MG63 (cell line): ENCODE data around the gene KLF17. TPM values are rescaled to one million over a fixed set of nuclear protein-coding genes. Genes with fewer than 3 reads are reported as not detected.
"Not testable (repeated sequence)": the region's sequence is repeated elsewhere in the genome, so short reads cannot be mapped to it uniquely, and the experiment has no call there.

Source experiments
- DNase-seq: peaks from one replicate; pipeline ENCODE4 v3.0.0-alpha.2; 2020
- H3K27me3 ChIP-seq: fragments of 250-450 bp; sonication (Bioruptor Pico); 2 replicates; pipeline ENCODE4 v1.5.1; 2020; ENCODE audit warnings: mild to moderate bottlenecking, moderate library complexity
- H3K36me3 ChIP-seq: fragments of 250-450 bp; sonication (Bioruptor Pico); 2 replicates; pipeline ENCODE4 v1.5.1; 2020; ENCODE audit warnings: mild to moderate bottlenecking, moderate library complexity
- H3K4me3 ChIP-seq: fragments of 250-450 bp; sonication (Bioruptor Pico); 2 replicates; pipeline ENCODE4 v1.5.1; 2020; ENCODE audit warnings: mild to moderate bottlenecking, moderate library complexity
- H3K9me3 ChIP-seq: fragments of 250-450 bp; sonication (Bioruptor Pico); 2 replicates; pipeline ENCODE4 v1.5.1; 2020; ENCODE audit warnings: mild to moderate bottlenecking, moderate library complexity
- total RNA-seq: library from RNA; depleted of rRNA; stranded (reverse); fragments of >200 nt; shearing (Covaris generic); gene quantifications from 2 replicates; pipeline ENCODE4 v1.2.3, GENCODE V29; 2014; ENCODE audit warnings: low replicate concordance

KLF17 gene
- total RNA-seq, 1 experiment from 2014 or later = 3.1 TPM

DNA sequence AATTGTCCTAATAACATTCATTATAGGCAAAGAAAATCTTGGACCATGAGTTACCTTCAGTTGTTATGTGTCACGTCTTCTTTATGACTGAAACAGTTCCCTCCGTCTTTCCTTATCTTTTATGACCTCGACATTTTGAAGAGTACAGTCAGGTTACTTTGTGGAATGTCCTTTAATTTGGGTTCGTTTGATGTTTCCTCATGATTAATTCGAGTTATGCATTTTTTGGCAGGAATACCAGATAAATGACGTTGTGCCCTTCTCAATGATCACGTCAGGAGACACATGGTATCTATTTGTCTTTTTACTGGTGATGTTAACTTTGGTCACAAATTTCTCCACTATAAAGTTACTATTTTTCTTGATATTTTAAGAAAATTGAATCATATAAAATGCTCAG, 17.3 kb upstream of the KLF17 start:
- Histone ChIP-seq H3K36me3 (no peaks in the 10 kb centered on the region), H3K27me3 (no peaks in the 10 kb centered on the region), H3K9me3 (no peaks in the 10 kb centered on the region; the same call in 1 of the 2 replicates), H3K4me3 (no peak overlapping the region)
- no peak for DNase-seq

DNA sequence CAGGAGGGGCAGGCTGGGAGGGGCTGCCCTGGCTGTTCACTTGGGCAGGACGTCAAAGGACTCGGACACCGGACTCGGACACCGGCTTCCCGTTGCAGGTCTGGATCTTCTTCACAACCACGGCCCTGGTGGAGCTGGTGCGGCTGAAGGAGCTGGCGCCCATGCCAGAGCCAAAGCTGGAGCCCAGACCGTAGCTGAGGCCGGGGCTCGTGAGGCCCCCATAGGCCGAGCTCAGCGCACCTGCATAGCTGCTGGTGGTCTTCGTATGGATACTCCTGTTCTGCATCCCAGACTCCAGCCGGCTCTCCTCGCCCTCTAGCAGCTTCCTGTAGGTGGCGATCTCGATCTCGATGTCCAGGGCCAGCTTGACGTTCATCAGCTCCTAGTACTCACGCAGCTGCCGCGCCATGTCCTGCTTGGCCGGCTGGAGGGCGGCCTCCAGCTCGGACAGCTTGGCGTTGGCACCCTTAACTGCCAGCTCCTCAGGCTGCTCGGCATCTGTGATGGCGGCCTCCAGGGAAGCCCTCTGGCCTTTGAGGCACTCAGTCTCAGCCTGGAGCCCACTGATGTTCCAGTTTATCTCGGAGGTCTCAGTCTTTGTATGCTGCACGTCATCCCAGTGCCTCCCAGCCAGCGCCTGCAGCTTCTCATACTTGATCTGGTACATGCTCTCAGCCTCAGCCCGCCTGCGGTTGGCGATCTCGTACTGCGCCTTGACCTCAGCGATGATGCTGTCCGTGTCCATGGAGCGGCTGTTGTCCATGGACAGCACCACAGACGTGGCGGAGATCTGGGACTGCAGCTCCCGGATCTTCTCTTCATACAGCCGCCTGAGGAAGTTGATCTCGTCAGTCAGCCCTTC, 15.1 kb upstream of the KLF17 start:
- Histone ChIP-seq H3K36me3 (no peaks in the 10 kb centered on the region), H3K27me3 (no peaks in the 10 kb centered on the region), H3K9me3 (no peaks in the 10 kb centered on the region), H3K4me3 (no peak overlapping the region)
- DNase-seq = no peak

DNA sequence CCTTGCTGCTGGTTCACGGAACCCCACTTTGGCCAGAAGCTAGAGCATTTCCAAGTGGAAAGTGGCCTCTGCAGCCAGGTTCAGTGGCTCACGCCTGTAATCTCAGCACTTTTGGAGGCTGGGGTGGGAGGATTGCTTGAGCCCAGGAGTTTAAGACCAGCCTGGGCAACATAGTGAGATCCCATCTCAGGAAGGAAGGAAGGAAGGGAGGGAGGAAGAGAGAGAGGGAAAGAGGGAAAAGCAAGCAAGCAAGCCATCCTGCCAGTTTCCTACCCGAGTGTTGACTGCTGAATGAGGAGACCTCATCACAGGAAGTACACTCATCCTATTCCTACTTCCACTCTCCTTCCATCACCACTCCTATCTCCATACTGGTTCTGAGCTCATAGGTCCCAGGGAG, 12.8 kb upstream of the KLF17 start:
- H3K4me3 ChIP-seq = no peak overlapping the region
- DNase-seq = no peak

DNA sequence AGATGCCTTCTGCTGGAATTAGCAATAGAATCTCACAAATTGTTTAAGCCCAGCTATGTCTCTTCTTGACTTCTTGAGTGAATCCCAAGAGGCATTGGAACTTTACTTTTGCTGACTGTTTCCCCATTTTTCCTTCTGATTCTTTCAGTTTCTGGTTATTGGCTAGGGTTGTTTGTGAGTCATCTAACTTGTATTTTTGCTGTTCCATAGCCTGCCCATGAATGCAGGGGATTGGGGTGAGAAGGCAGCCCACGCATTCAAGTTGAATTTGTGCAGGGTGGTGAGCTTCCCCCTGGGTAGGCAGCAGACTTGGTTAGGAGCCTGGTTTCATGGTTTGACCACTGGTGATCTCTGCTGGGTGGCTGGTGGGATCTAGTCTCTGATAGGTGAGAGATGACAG, 10.4 kb upstream of the KLF17 start:
- no peaks in the 10 kb centered on the region for H3K36me3 ChIP-seq
- no peaks in the 10 kb centered on the region for H3K9me3 ChIP-seq
- H3K27me3 ChIP-seq = no peaks in the 10 kb centered on the region
- peak; percentile 61 for DNase-seq
- no peak overlapping the region for H3K4me3 ChIP-seq

More for the DNA sequence above, 12.8 kb upstream of the KLF17 start:
- no peaks in the 10 kb centered on the region for H3K27me3 ChIP-seq
- H3K9me3 ChIP-seq = no peaks in the 10 kb centered on the region
- H3K36me3 ChIP-seq = no peaks in the 10 kb centered on the region

DNA sequence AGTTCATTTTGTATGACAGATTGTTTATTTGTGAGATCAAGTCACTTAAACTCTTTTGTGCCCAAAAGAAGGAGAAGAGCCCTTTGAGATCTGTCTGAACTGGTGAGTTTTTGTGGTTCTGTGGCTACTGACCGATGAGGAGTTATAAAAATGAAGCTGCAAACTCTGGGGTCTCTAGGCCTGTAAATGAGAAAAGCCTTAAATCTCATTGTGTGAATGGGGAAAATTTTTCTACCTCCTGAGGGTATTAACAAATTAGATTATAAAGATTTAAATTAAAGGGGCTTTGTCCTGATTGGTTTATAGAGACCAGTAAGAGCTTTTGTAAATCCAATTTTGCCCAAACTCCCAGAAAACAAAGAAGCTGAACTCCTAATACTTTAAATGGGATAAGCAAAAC, 9.7 kb upstream of the KLF17 start:
- Histone ChIP-seq H3K4me3 (no peak overlapping the region), H3K9me3 (no peaks in the 10 kb centered on the region), H3K27me3 (no peaks in the 10 kb centered on the region), H3K36me3 (no peaks in the 10 kb centered on the region)
- DNase-seq = no peak

DNA sequence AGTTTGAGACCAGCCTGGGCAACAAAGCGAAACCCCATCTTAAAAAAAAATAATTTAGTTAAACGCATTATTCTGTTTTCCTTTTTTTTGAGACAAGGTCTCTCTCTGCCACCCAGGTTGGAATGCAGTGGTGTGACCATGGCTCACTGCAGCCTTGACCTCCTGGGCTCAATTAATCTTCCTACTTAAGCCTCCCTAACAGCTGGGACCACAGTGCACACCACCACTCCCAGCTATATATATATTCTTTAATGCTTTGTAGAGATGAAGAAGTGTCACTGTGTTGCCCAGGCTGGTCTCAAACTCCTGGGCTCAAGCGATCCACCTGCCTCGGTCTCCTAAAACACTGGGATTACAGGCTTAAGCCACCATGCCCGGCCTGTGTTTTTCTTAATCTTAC, 7.7 kb upstream of the KLF17 start:
- Histone ChIP-seq H3K4me3 (no peak overlapping the region), H3K36me3 (no peaks in the 10 kb centered on the region), H3K9me3 (no peaks in the 10 kb centered on the region), H3K27me3 (no peaks in the 10 kb centered on the region)
- DNase-seq = no peak

DNA sequence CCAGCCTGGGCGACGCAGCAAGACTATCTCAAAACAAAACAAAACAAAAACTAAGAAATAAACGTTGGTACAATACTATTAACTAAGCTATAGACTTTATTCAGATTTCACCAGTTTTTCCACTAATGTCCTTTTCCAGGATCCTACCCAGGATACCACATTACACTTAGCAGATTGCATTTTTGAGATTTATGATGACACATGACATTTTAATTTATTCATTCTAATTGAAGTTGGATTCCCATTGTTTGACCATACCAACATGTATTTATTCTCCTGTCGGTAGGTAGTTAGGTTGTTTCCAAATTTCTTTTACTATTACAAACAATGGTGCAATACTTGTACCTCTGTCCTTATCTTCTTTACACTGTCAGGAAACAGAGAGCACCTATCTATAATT, 6.8 kb upstream of the KLF17 start:
- H3K36me3 ChIP-seq = no peaks in the 10 kb centered on the region
- H3K4me3 ChIP-seq = no peak overlapping the region
- no peaks in the 10 kb centered on the region for H3K9me3 ChIP-seq
- no peak for DNase-seq
- no peaks in the 10 kb centered on the region for H3K27me3 ChIP-seq

DNA sequence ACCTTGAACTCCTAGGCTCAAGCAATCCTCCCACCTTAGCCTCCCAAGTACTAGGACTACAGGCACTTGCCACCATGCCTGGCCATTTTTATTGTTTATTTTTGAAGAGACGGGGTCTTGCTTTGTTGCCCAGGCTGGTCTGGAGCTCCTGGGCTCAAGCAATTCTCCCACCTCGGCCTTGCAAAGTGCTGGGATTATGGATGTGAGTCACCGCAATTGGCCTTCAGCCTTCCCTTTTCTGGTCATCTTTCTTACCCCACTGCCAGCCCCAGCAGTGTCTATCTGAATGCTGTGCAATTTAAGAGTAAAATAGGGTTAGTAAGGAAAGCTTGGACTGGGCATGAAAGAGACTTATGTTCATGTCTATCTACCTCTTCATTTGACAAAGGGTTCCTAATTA, 6.1 kb upstream of the KLF17 start:
- no peaks in the 10 kb centered on the region for H3K27me3 ChIP-seq
- H3K4me3 ChIP-seq = no peak overlapping the region
- peak; percentile 63 for DNase-seq
- H3K36me3 ChIP-seq = no peaks in the 10 kb centered on the region
- H3K9me3 ChIP-seq = no peaks in the 10 kb centered on the region

DNA sequence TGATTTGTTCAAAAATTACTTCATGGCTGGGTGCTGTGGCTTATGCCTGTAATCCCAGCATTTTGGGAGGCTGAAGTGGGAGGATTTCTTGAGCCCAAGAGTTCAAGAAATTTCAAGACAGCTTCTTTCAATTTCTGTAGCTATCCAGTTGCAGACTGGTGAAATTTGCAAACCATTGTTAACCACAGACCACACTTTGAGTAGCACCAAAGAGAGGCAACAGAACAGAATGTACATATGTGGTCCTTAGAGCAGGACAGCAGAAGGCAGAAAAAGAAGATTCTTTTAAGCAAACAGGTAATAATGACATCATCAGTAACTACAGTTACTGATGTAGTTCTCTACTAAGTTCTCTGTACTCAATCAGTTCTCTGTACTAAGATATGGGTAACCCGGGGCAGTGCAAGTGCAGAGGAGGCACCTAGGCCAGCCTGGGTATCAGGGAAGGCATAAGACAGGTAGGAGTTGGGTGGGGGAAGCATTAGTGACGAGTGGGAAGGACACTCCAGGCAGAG, 5.5 kb upstream of the KLF17 start:
- no peak for DNase-seq
- Histone ChIP-seq H3K9me3 (no peaks in the 10 kb centered on the region), H3K36me3 (no peaks in the 10 kb centered on the region), H3K4me3 (no peak overlapping the region), H3K27me3 (no peaks in the 10 kb centered on the region)

DNA sequence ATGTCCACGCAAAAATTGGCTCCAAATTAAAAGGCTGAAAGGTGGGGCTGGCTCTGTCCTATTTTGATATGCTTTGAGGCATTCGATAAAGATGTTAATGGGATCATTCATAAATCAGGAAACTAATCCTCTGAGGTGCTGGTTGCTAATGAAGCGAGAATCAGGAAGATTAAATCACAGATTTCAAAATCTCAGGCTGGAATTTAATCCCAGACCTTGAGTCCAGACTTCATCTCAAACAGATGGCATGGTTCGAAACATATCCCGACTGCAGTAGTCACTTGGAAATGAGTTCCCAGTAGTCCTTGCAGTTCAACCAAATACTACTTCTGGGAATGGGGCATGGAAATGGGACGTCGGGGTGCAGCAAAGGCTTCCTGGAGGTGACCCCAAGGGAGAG, 4.5 kb upstream of the KLF17 start:
- no peaks in the 10 kb centered on the region for H3K9me3 ChIP-seq
- no peaks in the 10 kb centered on the region for H3K36me3 ChIP-seq
- H3K4me3 ChIP-seq = no peak overlapping the region
- no peak for DNase-seq
- no peaks in the 10 kb centered on the region for H3K27me3 ChIP-seq

DNA sequence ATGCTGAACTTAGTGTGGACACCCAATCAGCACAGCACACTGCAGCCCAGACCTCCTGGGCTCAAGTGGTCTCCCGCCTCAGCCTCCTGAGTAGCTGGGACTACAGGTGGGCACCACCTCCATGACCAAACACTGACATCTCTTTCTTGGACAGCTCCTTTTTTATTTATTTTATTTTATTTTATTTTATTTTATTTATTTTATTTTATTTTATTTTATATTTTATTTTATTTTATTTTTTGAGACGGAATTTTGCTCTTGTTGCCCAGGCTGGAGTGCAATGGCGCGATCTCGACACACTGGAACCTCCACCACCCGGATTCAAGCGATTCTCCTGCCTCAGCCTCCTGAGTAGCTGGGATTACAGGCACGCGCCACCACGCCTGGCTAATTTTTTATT, 1.3 kb upstream of the KLF17 start:
- H3K9me3 ChIP-seq, H3K36me3 ChIP-seq, DNase-seq, H3K4me3 ChIP-seq, H3K27me3 ChIP-seq: not testable (repeated sequence)

DNA sequence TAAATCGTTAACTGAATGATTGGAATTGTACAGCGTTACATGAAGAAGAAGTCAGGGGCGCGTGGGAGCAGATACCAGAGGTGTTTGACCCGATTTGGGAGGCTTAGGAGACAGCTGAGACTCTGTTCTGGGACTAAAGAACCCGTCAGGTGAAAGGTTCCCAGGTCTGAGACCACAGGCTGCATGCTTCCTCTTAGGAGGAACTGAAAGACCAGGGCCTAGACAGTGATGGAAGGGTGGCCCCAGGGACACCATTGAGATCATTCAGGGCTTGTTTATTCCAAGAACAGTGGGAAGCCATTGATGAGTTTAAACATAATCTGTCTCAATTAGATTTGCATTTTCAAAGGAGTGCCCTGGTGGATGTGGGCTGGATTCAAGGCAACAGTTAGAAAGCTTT, 904 bp downstream of the KLF17 start:
- H3K36me3 ChIP-seq = no peaks in the 10 kb centered on the region
- no peak overlapping the region for H3K4me3 ChIP-seq
- DNase-seq = no peak
- H3K27me3 ChIP-seq = no peaks in the 10 kb centered on the region; the same call in 1 of the 2 replicates
- no peaks in the 10 kb centered on the region for H3K9me3 ChIP-seq

DNA sequence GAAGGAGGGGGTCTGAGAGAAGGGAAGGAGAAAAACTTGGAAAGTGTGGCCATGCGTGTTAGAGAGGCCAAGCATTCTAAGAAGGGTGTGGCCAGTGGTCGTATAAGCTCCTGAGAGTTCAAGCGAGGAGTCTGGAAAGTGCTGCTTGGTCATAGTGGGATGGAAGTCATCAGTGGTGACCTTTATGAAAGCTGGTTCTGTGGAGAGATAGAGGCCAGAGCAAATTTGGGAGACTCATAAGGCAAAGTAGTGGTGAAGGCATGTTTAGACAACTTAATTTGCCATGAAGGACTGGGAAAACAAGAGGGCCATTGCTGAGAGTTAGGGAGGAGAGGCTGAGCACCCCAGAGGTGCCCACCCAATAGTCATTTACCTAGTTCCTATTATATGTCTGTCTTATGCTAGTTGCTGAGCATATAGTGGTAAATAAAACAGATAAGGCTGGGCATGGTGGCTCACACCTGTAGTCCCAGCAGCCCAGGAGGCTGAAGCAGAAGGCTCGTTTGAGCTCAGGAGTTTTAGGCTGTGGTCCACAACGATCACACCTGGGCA, 1.9 kb downstream of the KLF17 start:
- no peak for DNase-seq
- H3K36me3 ChIP-seq = no peaks in the 10 kb centered on the region
- no peaks in the 10 kb centered on the region; the same call in 1 of the 2 replicates for H3K27me3 ChIP-seq

DNA sequence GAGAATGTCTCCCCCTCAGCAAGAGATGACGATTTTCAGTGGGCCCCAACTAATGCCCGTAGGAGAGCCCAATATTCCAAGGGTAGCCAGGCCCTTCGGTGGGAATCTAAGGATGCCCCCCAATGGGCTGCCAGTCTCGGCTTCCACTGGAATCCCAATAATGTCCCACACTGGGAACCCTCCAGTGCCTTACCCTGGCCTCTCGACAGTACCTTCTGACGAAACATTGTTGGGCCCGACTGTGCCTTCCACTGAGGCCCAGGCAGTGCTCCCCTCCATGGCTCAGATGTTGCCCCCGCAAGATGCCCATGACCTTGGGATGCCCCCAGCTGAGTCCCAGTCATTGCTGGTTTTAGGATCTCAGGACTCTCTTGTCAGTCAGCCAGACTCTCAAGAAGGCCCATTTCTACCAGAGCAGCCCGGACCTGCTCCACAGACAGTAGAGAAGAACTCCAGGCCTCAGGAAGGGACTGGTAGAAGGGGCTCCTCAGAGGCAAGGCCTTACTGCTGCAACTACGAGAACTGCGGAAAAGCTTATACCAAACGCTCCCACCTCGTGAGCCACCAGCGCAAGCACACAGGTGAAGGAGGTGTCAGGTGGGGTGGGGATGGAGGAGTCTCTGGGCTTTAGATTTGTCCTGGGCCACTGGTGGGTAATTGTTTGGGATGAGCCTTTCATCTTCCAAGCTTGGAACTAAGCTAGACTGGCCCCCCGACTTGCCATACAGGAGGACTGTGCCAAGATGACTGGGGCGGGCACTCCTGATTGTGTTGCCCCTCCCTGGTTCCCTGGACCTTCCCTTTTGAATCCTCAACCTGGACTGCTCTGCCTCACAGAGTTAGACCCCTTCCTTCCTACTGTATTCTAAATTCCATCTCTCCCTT, 11.2 kb downstream of the KLF17 start:
- no peak for DNase-seq
- Histone ChIP-seq H3K9me3 (no peaks in the 10 kb centered on the region), H3K36me3 (no peaks in the 10 kb centered on the region), H3K27me3 (no peaks in the 10 kb centered on the region), H3K4me3 (no peak overlapping the region)

More for the DNA sequence above, 1.9 kb downstream of the KLF17 start:
- Histone ChIP-seq H3K9me3 (no peaks in the 10 kb centered on the region), H3K4me3 (no peak overlapping the region)

DNA sequence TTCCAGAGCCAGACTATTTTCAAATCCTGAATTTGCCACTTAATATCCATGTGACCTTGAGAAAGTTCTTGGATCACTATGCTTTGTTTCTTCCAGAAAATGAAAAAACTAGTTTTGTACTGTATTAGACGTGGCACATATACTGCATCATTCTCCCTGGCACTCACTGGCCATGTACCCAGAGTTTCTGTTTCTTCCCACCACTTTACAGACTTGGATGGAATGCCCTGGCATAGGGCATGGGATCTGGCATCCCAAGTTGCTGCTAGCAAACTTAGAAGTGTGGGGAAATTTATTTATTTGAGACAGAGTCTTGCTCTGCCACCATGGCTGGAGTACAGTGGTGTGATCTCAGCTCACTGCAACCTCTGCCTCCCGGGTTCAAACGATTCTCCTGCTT, 12.8 kb downstream of the KLF17 start:
- no peak for DNase-seq
- Histone ChIP-seq H3K4me3 (no peak overlapping the region), H3K36me3 (no peaks in the 10 kb centered on the region), H3K27me3 (no peaks in the 10 kb centered on the region), H3K9me3 (no peaks in the 10 kb centered on the region)

DNA sequence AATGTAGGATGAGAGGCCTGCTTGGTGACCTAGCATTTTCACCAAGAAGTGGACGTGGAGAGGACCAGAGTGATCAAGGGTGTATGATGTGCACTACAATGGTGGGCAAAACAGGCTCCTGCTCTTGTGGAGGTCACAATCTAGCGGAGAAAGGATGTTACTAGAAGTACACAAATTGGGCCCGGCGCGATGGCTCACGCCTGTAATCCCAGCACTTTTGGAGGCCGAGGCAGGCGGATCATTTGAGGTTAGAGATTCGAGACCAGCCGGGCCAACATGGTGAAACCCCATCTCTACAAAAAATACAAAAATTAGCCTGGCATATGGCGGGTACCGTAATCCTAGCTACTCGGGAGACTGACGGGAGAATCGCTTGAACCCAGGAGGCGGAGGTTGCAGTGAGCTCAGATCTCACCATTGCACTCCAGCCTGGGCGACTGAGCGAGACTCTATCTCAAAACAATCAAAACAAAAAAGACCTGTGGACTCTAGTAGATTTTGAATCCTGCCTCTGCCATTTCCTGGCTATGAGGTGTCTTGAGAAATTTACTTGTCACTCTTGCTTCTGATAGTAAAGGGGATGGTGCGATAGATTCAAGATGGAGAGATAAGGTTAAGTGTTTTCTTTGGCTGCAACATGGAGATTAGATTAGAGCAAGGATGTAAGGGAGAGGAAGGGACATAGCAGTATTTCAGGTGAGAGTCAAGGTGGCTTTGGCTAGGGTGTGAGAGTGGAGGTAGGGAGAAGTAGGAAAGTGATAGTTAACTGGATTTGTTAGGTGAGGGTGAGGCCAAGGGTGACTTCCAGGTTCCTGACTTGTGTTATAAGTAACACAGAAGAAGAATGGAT, 15.7 kb downstream of the KLF17 start:
- Histone ChIP-seq H3K4me3 (no peak overlapping the region), H3K36me3 (no peaks in the 10 kb centered on the region), H3K9me3 (no peaks in the 10 kb centered on the region), H3K27me3 (no peaks in the 10 kb centered on the region)
- no peak for DNase-seq
